Dendritic cell treated with granulocyte-macrophage colony-stimulating factor and Interleukin-4, amounts not matched to agents 40 ng/mL and 50 ng/mL, for 4 days (primary cell): ENCODE results near the gene MIEF2.

Experiments
- H3K27ac Mint-ChIP-seq: one replicate; pipeline ENCODE4 v1.8.0; 2022; ENCODE audit warnings: mild to moderate bottlenecking, mixed read lengths
- H3K27me3 Mint-ChIP-seq: one replicate; pipeline ENCODE4 v1.8.0; 2022; ENCODE audit warnings: mild to moderate bottlenecking, mixed read lengths
- H3K36me3 Mint-ChIP-seq: one replicate; pipeline ENCODE4 v1.8.0; 2022; ENCODE audit warnings: low read depth, mixed read lengths
- H3K4me1 Mint-ChIP-seq: one replicate; pipeline ENCODE4 v1.8.0; 2022; ENCODE audit warnings: low read depth, mixed read lengths
- H3K4me3 Mint-ChIP-seq: one replicate; pipeline ENCODE4 v1.8.0; 2022; ENCODE audit warnings: mild to moderate bottlenecking, moderate library complexity, mixed read lengths
- H3K9me3 Mint-ChIP-seq: one replicate; pipeline ENCODE4 v1.8.0; 2022; ENCODE audit warnings: mixed read lengths
- intact Hi-C: fragments of 100-400 bp; cut with micrococcal nuclease; formaldehyde crosslinking; loops from one replicate; pipeline ENCODE4 v1.15.0; 2022

The MIEF2 gene

DNA sequence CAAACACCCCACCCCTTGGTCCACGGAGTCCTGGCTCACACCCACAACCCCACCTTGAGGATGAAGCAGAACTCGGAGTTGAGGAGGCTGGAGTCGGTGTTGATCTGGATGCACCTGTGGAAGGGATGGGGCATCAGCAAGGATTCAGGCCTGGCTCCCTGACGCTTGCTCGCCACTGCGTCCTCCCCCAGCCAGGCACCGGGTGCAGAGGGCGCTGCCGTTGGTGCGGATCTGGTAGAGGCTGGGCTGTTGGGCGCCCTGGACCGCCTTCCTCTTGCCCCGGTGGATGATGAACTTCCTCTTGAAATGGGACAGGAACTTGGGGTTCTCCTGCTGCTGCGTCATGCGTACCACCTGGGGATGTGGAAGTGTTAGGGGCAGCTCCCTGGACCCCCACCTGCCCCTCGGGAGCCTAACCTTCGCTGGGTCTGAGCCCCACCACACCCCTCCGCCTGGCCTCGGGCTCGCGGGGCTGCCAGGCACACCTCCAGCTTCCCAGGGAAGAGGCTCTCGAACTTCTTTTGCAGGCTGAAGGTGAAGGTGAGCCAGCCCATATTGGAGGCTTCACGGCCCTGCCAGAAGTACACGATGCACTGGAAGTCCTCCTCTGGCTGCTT is 14.2 kb upstream of the MIEF2 start:
- no peak overlapping the region for H3K27ac Mint-ChIP-seq
- no peak overlapping the region for H3K4me3 Mint-ChIP-seq
- peaks cover 24% of the 10 kb centered on the region for H3K4me1 Mint-ChIP-seq
- H3K9me3 Mint-ChIP-seq: no peaks in the 10 kb centered on the region
- H3K27me3 Mint-ChIP-seq: no peaks in the 10 kb centered on the region
- peaks cover 100% of the 10 kb centered on the region for H3K36me3 Mint-ChIP-seq
- intact Hi-C loops: no loop called here

DNA sequence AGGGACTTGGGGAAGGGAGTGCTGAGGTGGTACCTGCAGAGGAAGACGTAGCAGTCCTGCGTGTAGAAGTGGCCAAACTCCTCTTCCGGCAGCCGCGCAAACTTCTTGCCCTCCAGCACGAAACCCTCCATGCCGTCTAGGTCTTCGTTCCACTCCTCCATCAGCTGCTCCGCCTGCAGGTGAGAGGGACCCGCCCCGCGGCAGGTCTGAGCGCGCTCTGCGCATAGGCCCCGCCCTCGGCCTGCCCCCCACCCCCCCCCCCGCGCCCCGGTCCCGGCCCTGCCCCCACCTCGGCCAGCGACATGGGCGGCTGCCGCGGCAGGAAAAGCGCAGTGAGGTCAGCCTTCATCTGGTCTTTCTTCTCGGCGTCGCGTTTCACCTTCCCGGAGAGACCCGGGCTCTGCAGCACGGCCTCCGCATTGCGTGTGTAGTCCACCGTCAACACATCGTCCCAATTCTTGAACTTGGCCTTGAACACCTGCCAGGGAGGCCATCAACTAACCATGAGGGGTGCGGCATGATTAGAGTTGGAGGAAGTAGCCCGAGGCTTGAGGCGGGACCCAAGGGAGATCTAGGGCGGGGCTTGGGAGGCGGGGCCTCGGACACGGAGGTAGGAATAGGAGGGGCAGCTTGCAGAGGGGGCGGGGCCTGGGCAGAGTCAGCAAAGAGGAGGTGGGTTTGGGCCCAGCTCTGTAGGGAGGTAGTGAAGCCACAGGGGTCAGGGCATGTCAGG is 13.4 kb upstream of the MIEF2 start:
- no peaks in the 10 kb centered on the region for H3K9me3 Mint-ChIP-seq

DNA sequence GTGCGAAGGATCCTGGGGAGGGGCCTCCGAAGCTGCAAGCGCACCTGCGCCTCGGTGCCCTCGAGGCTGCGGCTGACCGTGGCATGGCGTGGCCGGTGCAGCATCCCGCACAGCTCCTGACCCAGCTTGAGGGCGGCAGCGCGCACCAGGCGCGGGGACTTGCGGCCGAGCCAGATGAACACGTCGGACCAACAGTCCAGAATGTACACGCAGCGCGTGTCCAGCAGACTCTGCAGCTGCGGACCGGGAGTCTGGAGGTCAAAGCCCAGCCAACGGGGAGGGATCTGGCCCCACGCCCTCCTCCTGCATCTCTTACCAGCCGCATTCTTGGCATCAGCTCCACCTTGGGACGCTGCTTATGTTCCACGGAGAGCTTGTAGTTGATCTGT is 12.9 kb upstream of the MIEF2 start:
- Mint-ChIP-seq H3K27ac (no peak overlapping the region), H3K9me3 (no peaks in the 10 kb centered on the region), H3K36me3 (peaks cover 100% of the 10 kb centered on the region), H3K4me3 (no peak overlapping the region), H3K27me3 (no peaks in the 10 kb centered on the region), H3K4me1 (peaks cover 24% of the 10 kb centered on the region)
- intact Hi-C loops: no loop called here

More for the DNA sequence above, 13.4 kb upstream of the MIEF2 start:
- Mint-ChIP-seq H3K4me3 (no peak overlapping the region), H3K27ac (no peak overlapping the region), H3K36me3 (peaks cover 100% of the 10 kb centered on the region), H3K4me1 (peaks cover 24% of the 10 kb centered on the region), H3K27me3 (no peaks in the 10 kb centered on the region)
- intact Hi-C loops: no loop called here

DNA sequence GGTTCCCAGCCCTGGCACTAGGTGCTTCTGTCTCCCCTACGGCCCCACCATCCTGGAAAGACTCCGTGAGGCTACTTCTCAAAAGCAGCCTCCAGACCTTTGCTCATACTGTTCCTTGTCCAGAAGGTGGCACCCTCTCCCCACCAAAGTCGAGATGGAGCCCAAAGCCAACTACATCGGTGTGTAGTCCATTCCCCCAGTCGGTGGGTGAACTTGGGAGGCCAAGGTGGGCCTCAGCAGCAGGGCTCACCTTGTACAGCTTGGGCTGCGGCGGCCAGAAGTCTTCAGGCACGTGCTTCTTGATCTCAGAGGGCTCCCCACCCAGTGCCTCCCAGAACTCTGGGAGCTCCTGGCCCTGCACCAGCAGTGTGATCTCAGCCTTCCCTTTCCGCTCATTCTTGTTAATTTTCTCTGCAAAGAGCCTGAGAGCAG is 12.1 kb upstream of the MIEF2 start:
- no peak overlapping the region for H3K27ac Mint-ChIP-seq
- peaks cover 24% of the 10 kb centered on the region for H3K4me1 Mint-ChIP-seq
- peaks cover 100% of the 10 kb centered on the region for H3K36me3 Mint-ChIP-seq
- no peaks in the 10 kb centered on the region for H3K27me3 Mint-ChIP-seq
- H3K9me3 Mint-ChIP-seq: no peaks in the 10 kb centered on the region
- intact Hi-C loops: no loop called here
- no peak overlapping the region for H3K4me3 Mint-ChIP-seq

DNA sequence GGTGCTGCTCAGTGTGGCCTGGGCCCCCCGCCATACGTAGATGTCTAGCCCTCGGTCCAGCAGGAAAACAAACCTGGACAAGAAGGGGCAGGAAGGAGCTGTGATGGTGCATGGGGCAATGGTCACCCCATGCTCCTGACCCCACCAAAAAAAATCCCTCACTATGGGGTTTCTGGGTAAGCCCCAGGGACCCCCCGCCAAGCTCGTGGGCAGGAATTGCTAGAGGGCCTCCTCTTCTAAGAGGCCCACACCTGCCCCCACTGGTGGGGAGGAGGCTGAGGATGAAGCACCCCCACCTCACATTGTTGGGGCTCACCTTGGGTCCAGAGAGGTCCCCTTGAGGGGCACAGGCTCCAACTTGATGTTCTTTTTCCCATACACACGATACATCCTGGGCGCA is 11.7 kb upstream of the MIEF2 start:
- no peak overlapping the region for H3K27ac Mint-ChIP-seq
- intact Hi-C loops: no loop called here

DNA sequence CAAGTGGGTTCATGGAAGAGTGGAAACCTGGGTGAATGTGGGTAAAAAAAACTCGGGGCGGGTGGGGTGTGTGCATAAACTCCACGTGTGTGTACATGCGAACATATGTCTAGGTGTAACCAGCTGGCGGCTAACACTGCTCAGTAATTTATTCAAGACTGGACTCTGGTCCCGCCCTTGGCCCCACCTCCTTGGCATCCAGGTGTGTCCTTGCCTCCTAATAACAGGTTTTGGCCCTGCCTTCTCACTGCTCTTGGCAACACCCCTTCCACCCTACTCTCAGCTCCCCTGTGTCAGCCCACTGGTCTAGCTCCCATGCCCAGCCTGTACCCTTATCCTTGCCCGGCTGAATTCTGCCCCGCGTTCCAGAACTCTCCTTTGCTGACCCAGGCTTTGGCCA is 10.2 kb upstream of the MIEF2 start:
- H3K4me1 Mint-ChIP-seq: peaks cover 24% of the 10 kb centered on the region
- no peaks in the 10 kb centered on the region for H3K9me3 Mint-ChIP-seq
- peaks cover 100% of the 10 kb centered on the region for H3K36me3 Mint-ChIP-seq
- H3K27me3 Mint-ChIP-seq: no peaks in the 10 kb centered on the region
- H3K27ac Mint-ChIP-seq: no peak overlapping the region
- no peak overlapping the region for H3K4me3 Mint-ChIP-seq
- intact Hi-C loops: no loop called here

More for the DNA sequence above, 11.7 kb upstream of the MIEF2 start:
- Mint-ChIP-seq H3K27me3 (no peaks in the 10 kb centered on the region), H3K4me1 (peaks cover 24% of the 10 kb centered on the region), H3K36me3 (peaks cover 100% of the 10 kb centered on the region), H3K4me3 (no peak overlapping the region), H3K9me3 (no peaks in the 10 kb centered on the region)

DNA sequence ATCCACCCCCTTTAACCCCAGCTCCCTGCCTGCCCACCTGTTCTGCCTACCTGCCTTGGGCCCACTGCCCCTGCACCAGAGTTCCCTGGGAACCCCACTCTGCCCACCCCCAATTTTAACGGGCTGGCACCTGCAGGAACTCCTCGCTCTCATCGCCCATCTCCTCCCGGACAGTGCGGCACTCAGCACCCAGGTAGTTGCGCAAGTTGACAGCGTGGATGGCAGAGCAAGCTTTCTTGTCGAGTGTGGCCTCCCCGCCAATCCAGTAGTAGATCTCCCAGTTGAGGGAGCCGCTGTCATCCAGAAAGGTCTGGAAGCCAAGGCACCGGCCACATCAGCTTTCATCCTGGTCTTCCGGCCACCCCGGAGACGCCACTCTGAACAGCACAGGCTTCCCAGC is 9.8 kb upstream of the MIEF2 start:
- H3K4me3 Mint-ChIP-seq: no peak overlapping the region
- no peak overlapping the region for H3K27ac Mint-ChIP-seq
- peaks cover 24% of the 10 kb centered on the region for H3K4me1 Mint-ChIP-seq
- intact Hi-C loops: no loop called here
- H3K27me3 Mint-ChIP-seq: no peaks in the 10 kb centered on the region
- peaks cover 100% of the 10 kb centered on the region for H3K36me3 Mint-ChIP-seq
- no peaks in the 10 kb centered on the region for H3K9me3 Mint-ChIP-seq

DNA sequence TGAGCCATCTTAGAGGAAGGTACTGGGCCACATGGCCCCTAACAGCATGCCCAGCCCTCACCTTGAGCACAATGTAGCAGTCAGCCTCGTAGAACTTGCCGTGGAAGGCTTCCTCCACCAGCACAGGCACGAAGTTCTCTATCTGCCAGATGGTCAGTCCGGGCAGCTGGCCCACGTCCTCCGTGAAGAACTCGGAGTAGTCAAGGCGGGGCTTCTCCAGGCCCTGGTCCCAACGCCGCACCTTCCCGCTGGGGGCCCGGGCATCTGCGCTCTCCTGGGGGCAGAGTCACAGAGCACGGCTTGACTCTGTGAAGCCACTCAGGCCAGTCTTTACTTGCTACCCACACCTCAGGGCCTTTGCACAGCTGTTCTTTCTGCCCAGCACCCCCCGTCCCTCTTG is 9.3 kb upstream of the MIEF2 start:
- Mint-ChIP-seq H3K27me3 (no peaks in the 10 kb centered on the region), H3K9me3 (no peaks in the 10 kb centered on the region), H3K27ac (no peak overlapping the region), H3K4me3 (no peak overlapping the region), H3K4me1 (peaks cover 24% of the 10 kb centered on the region), H3K36me3 (peaks cover 100% of the 10 kb centered on the region)
- intact Hi-C loops: no loop called here

DNA sequence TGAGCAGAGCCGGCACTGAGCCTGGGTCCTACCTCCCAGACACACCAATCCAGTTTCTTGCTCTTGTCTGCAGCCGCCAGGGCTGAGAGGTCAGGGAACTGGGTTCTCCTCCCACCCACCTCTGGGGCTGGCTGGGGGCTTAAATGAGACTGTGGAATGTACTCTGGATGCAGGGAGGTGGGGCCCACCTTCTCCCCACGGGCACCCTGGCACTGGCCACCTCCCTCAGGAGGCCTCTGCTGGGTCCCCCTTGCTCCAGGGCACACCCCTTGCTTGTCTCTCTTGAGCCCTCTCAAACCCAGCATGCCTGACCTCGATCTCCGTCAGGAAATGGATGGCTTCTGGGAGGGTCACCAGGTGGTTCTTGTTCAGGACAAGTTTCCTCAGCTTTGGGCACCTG is 8.3 kb upstream of the MIEF2 start:
- H3K4me1 Mint-ChIP-seq: peaks cover 30% of the 10 kb centered on the region
- no peak overlapping the region for H3K4me3 Mint-ChIP-seq
- H3K27me3 Mint-ChIP-seq: no peaks in the 10 kb centered on the region
- intact Hi-C loops: no loop called here
- no peak overlapping the region for H3K27ac Mint-ChIP-seq
- no peaks in the 10 kb centered on the region for H3K9me3 Mint-ChIP-seq
- peaks cover 100% of the 10 kb centered on the region for H3K36me3 Mint-ChIP-seq

DNA sequence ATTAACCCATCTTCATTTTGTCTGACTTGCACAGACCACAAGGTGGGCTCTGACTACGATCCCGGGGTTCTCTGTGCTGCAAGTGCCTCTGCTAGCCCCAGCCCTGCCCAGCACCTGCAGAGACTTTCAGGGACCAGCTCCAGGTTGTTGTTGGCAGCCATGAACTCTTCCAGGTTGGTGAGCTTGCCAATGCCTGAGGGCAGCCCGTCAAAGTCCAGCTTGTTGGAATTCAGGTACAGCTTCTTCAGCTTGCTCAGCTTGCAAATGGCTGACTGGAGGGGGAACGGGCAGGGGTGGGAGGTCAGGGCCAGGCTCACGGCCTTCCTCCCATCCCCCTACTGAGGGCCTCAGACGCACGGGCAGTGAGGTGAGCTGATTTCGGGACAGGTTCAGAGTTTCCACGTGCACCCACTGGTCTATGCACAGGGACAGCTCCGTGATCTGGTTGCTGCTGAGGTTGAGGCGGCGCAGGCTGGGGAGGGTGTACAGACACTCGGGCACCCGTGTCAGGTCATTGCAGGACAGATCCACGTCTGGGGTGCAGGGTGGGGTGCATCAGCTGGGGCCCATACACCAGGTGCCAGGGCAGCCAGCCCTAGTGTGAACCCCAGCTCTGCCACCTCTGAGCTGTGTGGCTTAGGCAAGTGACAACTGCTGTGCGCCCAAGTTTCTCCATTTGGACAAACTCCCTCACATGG is 7.1 kb upstream of the MIEF2 start:
- no peak overlapping the region for H3K4me3 Mint-ChIP-seq
- H3K27ac Mint-ChIP-seq: no peak overlapping the region
- H3K9me3 Mint-ChIP-seq: no peaks in the 10 kb centered on the region
- intact Hi-C loops: no loop called here
- H3K4me1 Mint-ChIP-seq: peaks cover 29% of the 10 kb centered on the region
- no peaks in the 10 kb centered on the region for H3K27me3 Mint-ChIP-seq
- peaks cover 100% of the 10 kb centered on the region for H3K36me3 Mint-ChIP-seq

DNA sequence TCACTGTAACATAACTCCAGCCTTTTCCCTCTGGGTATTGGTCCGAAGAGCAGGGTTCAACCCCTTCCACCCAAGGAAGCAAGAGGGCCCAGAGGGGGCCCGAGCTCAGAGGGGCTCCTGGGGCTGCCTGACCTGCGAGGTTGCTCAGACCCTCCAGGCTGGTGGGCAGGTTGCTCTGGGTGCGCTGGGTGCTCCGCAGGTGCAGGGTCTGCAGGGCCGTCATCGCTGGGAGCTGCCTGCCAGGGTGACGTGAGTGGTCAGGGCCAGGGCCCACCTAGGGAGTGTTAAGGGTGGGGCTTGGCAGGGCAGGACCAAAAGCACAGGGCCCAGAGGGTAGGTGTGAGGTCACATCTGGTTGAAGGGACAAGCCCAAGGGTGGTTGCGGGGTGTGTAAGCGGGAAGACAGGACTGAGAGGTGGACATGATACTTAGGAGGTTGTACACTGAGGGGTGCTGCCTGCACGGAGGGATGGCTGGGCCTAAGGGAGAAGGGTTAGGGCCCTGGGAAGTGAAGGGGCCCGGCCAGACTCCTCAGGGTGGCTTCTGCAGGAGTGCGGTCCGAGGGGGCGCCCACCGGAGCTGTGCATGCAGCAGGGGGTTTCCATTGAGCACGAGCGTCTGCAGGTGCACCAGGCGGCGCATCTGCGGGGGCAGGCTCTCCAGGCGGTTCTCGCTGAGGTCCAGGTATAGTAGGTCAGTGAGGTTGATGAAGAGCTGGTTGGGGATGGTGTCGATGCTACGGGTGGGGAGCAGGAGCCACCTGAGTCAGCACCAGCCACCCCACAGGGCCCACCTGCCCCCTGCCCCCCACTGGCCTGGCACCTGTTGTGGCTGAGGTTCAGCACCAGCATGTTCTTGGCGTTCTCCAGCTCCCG is 6.3 kb upstream of the MIEF2 start:
- H3K4me3 Mint-ChIP-seq: no peak overlapping the region
- H3K4me1 Mint-ChIP-seq: peaks cover 26% of the 10 kb centered on the region
- no peaks in the 10 kb centered on the region for H3K27me3 Mint-ChIP-seq
- H3K9me3 Mint-ChIP-seq: no peaks in the 10 kb centered on the region
- no peak overlapping the region for H3K27ac Mint-ChIP-seq
- intact Hi-C loops: no loop called here
- peaks cover 91% of the 10 kb centered on the region for H3K36me3 Mint-ChIP-seq

DNA sequence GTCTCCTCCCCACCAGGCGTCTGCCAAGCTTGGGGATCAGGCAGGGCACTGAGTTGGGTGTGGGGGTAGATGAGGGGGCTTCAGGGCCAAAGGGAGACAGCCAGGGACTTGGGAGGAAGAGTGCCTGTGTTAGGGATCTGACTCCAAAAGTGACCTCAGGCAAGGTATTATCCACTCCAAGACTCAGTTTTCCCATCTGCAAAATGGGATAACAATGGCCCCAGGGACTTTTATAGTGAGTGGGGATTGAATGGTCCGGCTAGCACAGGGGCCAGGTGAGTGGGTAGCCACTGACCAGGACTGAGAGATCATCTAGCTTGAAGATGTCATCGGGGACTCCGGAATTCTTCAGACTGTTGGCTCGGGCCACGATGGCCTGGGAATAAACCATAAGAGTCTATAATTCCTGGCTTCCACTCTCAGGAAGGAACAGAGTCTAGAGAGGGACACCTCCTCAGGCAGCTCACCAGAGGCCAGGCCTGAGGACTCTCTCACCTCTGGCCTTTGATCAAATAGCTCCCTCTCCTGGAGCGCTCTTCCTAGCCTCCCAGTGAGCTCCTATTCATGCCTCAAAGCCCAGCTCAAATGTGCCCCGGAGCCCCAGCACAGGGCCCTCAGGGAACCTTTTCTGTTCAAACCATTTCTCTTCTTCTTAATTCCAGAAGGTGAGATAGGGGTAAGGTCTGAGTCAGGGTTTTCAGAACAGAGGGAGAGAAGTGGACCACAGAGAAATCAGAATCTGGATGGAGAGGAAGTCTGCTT is 5.4 kb upstream of the MIEF2 start:
- peak overlapping the region; percentile 30 for H3K27ac Mint-ChIP-seq
- no peaks in the 10 kb centered on the region for H3K9me3 Mint-ChIP-seq
- no peaks in the 10 kb centered on the region for H3K27me3 Mint-ChIP-seq
- H3K36me3 Mint-ChIP-seq: peaks cover 82% of the 10 kb centered on the region
- H3K4me3 Mint-ChIP-seq: no peak overlapping the region
- H3K4me1 Mint-ChIP-seq: peaks cover 28% of the 10 kb centered on the region
- intact Hi-C loops: no loop called here

DNA sequence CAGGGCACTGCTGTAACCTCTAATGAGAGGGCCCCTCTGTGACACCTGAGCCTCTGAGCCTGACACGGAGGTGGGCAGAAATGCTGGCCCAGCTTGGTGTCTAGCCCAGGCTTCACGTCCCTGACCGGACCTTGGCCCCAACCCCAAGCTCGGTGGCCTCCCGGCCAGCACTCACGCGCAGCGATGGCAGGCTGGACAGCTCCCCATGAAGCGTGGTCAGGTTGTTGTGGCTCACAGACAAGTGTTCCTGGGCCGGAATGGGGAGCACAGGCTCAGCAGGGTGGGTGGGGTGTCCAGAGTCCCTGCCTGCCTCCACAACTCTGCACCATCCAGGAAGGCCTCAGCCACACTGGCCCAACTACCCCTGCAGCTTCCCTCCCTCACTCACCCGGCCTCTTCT is 4.1 kb upstream of the MIEF2 start:
- peaks cover 69% of the 10 kb centered on the region for H3K36me3 Mint-ChIP-seq
- peaks cover 35% of the 10 kb centered on the region for H3K4me1 Mint-ChIP-seq
- H3K27me3 Mint-ChIP-seq: no peaks in the 10 kb centered on the region
- H3K27ac Mint-ChIP-seq: peak overlapping the region; percentile 91
- no peak overlapping the region for H3K4me3 Mint-ChIP-seq
- intact Hi-C loops: loop anchor here (2.0 kb wide), 1 partner anchor 74 kb away; the partner anchor contains the start of gene ALKBH5
- H3K9me3 Mint-ChIP-seq: no peaks in the 10 kb centered on the region
